ENCODE measurements around the gene ASL. TPM values are rescaled to one million over a fixed set of nuclear protein-coding genes. Genes with fewer than 3 reads are reported as not detected.

ASL gene
- total RNA-seq, 1 donor from 2014 or later = 35.5 TPM

GRCh38 chr7:66082083-66082482 lies 6.5 kb downstream of the ASL start:
- DNase-seq (ENCODE audit: extremely low spot score, unreplicated experiment) = no peak
- Mint-ChIP-seq H3K27ac (no peak overlapping the region), H3K9me3 (no peaks in the 10 kb centered on the region), H3K4me1 (ENCODE audit: unreplicated experiment) (peaks cover 4% of the 10 kb centered on the region), H3K27me3 (no peaks in the 10 kb centered on the region), H3K36me3 (no peaks in the 10 kb centered on the region), H3K4me3 (no peak overlapping the region)
- no peak for TF ChIP-seq CTCF (conservative IDR thresholded peaks at IDR 0.05)

- Mint-ChIP-seq H3K36me3 (no peaks in the 10 kb centered on the region), H3K27ac (no peak overlapping the region), H3K9me3 (no peaks in the 10 kb centered on the region), H3K4me3 (no peak overlapping the region), H3K27me3 (no peaks in the 10 kb centered on the region), H3K4me1 (ENCODE audit: unreplicated experiment) (no peaks in the 10 kb centered on the region)
- no peak for DNase-seq (ENCODE audit: extremely low spot score, unreplicated experiment)
- TF ChIP-seq CTCF (conservative IDR thresholded peaks at IDR 0.05) = no peak
Observed at GRCh38 chr7:66082886-66083415, 7.3 kb downstream of the ASL start.

GRCh38 chr7:66083677-66084076 lies 8.1 kb downstream of the ASL start:
- H3K4me1 Mint-ChIP-seq (ENCODE audit: unreplicated experiment) = no peaks in the 10 kb centered on the region
- H3K27me3 Mint-ChIP-seq = no peaks in the 10 kb centered on the region
- H3K36me3 Mint-ChIP-seq = no peaks in the 10 kb centered on the region
- TF ChIP-seq CTCF (conservative IDR thresholded peaks at IDR 0.05) = no peak
- H3K9me3 Mint-ChIP-seq = no peaks in the 10 kb centered on the region
- no peak overlapping the region for H3K27ac Mint-ChIP-seq
- no peak for DNase-seq (ENCODE audit: extremely low spot score, unreplicated experiment)
- no peak overlapping the region for H3K4me3 Mint-ChIP-seq

GRCh38 chr7:66088861-66089838 lies 13.5 kb downstream of the ASL start:
- Mint-ChIP-seq H3K27me3 (no peaks in the 10 kb centered on the region), H3K9me3 (no peaks in the 10 kb centered on the region), H3K4me1 (ENCODE audit: unreplicated experiment) (no peaks in the 10 kb centered on the region), H3K4me3 (no peak overlapping the region), H3K36me3 (no peaks in the 10 kb centered on the region), H3K27ac (no peak overlapping the region)
- DNase-seq (ENCODE audit: extremely low spot score, unreplicated experiment) = no peak
- no peak for TF ChIP-seq CTCF (conservative IDR thresholded peaks at IDR 0.05)

- no peak for DNase-seq (ENCODE audit: extremely low spot score, unreplicated experiment)
- no peaks in the 10 kb centered on the region for H3K4me1 Mint-ChIP-seq (ENCODE audit: unreplicated experiment)
- H3K4me3 Mint-ChIP-seq = no peak overlapping the region
- no peak overlapping the region for H3K27ac Mint-ChIP-seq
- no peaks in the 10 kb centered on the region for H3K9me3 Mint-ChIP-seq
- no peak for TF ChIP-seq CTCF (conservative IDR thresholded peaks at IDR 0.05)
- H3K27me3 Mint-ChIP-seq = no peaks in the 10 kb centered on the region
- H3K36me3 Mint-ChIP-seq = no peaks in the 10 kb centered on the region
Observed at GRCh38 chr7:66092654-66093053, 17.0 kb downstream of the ASL start.

Data from type B pancreatic cell (in vitro differentiated cells).